Choroid plexus epithelial cell (primary cell): ENCODE measurements around the gene TAS2R42.

Experiments
- DNase-seq: peaks from one replicate; pipeline ENCODE4 v3.0.0-alpha.2; 2010; ENCODE audit warnings: low read depth
- H3K4me3 ChIP-seq: 2 replicates; pipeline ENCODE4 v1.5.1; 2011; ENCODE audit warnings: low read depth, mild to moderate bottlenecking, control low read depth, low read length, moderate library complexity
- TF ChIP-seq, protein P1 (sequence below): conservative IDR thresholded peaks from 2 replicates; pipeline ENCODE4 v1.5.1; 2011; ENCODE audit warnings: low read depth, mild to moderate bottlenecking, control low read depth, inconsistent platforms, low read length, moderate library complexity

The TAS2R42 gene

DNA sequence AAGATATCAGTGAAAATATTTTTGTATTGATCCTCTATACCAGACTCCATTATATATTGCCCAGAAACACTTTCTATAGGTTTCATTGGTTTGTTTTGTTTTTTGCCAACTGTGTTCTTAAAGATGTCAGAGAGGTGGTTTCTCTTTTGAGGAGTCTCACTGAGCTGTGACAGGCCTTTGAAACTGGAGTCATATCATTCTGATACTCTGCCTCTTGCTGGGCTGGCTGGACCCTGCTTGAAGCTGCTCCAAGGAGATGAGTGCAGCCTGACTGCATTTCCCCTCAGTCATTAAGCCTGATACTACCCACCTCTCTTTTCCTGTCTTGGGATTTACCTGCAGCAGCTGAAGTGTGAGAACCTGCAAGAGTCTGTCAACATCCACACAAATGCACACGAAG lies 35.9 kb downstream of the TAS2R42 start:
- TF ChIP-seq, protein P1, sequence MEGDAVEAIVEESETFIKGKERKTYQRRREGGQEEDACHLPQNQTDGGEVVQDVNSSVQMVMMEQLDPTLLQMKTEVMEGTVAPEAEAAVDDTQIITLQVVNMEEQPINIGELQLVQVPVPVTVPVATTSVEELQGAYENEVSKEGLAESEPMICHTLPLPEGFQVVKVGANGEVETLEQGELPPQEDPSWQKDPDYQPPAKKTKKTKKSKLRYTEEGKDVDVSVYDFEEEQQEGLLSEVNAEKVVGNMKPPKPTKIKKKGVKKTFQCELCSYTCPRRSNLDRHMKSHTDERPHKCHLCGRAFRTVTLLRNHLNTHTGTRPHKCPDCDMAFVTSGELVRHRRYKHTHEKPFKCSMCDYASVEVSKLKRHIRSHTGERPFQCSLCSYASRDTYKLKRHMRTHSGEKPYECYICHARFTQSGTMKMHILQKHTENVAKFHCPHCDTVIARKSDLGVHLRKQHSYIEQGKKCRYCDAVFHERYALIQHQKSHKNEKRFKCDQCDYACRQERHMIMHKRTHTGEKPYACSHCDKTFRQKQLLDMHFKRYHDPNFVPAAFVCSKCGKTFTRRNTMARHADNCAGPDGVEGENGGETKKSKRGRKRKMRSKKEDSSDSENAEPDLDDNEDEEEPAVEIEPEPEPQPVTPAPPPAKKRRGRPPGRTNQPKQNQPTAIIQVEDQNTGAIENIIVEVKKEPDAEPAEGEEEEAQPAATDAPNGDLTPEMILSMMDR, result no peak
- no peak for DNase-seq
- no peak overlapping the region for H3K4me3 ChIP-seq

GRCh38 chr12:11147420-11147819 lies 39.3 kb downstream of the TAS2R42 start:
- DNase-seq, result no peak
- no peak overlapping the region for H3K4me3 ChIP-seq
- TF ChIP-seq, protein P1, result no peak

GRCh38 chr12:11144297-11144696 lies 42.4 kb downstream of the TAS2R42 start:
- no peak overlapping the region for H3K4me3 ChIP-seq
- TF ChIP-seq, protein P1, result no peak
- DNase-seq, result no peak

- no peak for DNase-seq
- H3K4me3 ChIP-seq, result no peak overlapping the region
- TF ChIP-seq, protein P1, result no peak
Measured at GRCh38 chr12:11143352-11143751, 43.4 kb downstream of the TAS2R42 start.

DNA sequence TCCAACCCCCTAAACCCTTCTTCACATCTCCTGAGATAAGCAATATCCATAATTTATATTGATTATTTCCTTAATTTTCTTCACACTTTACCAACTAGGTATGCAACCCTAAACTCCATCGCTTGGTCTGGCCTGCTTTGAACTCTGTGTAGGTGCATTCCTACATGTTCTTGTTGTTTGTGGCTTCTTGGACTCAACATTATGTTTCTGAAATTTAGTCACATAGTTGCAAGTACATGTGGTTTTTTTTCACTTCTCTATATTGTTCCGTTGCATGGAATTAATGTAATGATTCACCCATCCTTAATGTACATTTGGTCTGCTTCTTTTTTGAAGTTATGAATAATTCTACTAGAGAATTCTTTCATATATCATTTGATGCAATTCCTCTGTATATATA lies 50.7 kb downstream of the TAS2R42 start:
- TF ChIP-seq, protein P1, result no peak
- no peak overlapping the region for H3K4me3 ChIP-seq
- DNase-seq, result no peak
